Measurements from ENCODE around the gene CHTOP. TPM values are rescaled to one million over a fixed set of nuclear protein-coding genes. Genes with fewer than 3 reads are reported as not detected.

The CHTOP gene
- total RNA-seq, 1 donor from 2014 or later: 47.9 TPM

GRCh38 chr1:153677718-153678518, 44.1 kb downstream of the CHTOP start:
- peaks cover 18% of the 10 kb centered on the region for H3K4me1 Mint-ChIP-seq (ENCODE audit: low read depth)
- H3K27ac Mint-ChIP-seq (ENCODE audit: unreplicated experiment): no peak overlapping the region
- H3K4me3 Mint-ChIP-seq (ENCODE audit: unreplicated experiment): peak overlapping the region; percentile 72
- no peak for DNase-seq (ENCODE audit: low spot score)
- H3K36me3 Mint-ChIP-seq (ENCODE audit: low read depth): no peaks in the 10 kb centered on the region
- no peaks in the 10 kb centered on the region for H3K9me3 Mint-ChIP-seq (ENCODE audit: low read depth)
- peak; percentile 94 for TF ChIP-seq CTCF (IDR thresholded peaks at IDR 0.05)
- peaks cover 33% of the 10 kb centered on the region for H3K27me3 Mint-ChIP-seq (ENCODE audit: low read depth)

- H3K27me3 Mint-ChIP-seq (ENCODE audit: low read depth): peaks cover 35% of the 10 kb centered on the region
- H3K27ac Mint-ChIP-seq (ENCODE audit: unreplicated experiment): no peak within 1 kb of the TSS
- no peaks in the 10 kb centered on the region for H3K9me3 Mint-ChIP-seq (ENCODE audit: low read depth)
- H3K36me3 Mint-ChIP-seq (ENCODE audit: low read depth): no peaks in the 10 kb centered on the region
- peaks cover 18% of the 10 kb centered on the region for H3K4me1 Mint-ChIP-seq (ENCODE audit: low read depth)
- DNase-seq (ENCODE audit: low spot score): no peak
- TF ChIP-seq CTCF (IDR thresholded peaks at IDR 0.05): no peak
- H3K4me3 Mint-ChIP-seq (ENCODE audit: unreplicated experiment): peak within 1 kb of the TSS; percentile 72
Observed at GRCh38 chr1:153678519-153679336, 44.9 kb downstream of the CHTOP start, which contains the start of gene NPR1. TSS of gene NPR1 (plus strand) at chr1:153678688. CDS start at chr1:153679109, 421 bp downstream.

GRCh38 chr1:153679337-153680119, 45.7 kb downstream of the CHTOP start:
- Mint-ChIP-seq H3K36me3 (ENCODE audit: low read depth) (no peaks in the 10 kb centered on the region), H3K9me3 (ENCODE audit: low read depth) (no peaks in the 10 kb centered on the region), H3K4me3 (ENCODE audit: unreplicated experiment) (peak overlapping the region; percentile 36), H3K27me3 (ENCODE audit: low read depth) (peaks cover 39% of the 10 kb centered on the region), H3K27ac (ENCODE audit: unreplicated experiment) (no peak overlapping the region), H3K4me1 (ENCODE audit: low read depth) (peaks cover 18% of the 10 kb centered on the region)
- peak; percentile 56 for TF ChIP-seq CTCF (IDR thresholded peaks at IDR 0.05)
- no peak for DNase-seq (ENCODE audit: low spot score)

- H3K9me3 Mint-ChIP-seq (ENCODE audit: low read depth): no peaks in the 10 kb centered on the region
- H3K4me3 Mint-ChIP-seq (ENCODE audit: unreplicated experiment): peak overlapping the region; percentile 36
- no peak for DNase-seq (ENCODE audit: low spot score)
- TF ChIP-seq CTCF (IDR thresholded peaks at IDR 0.05): no peak
- peaks cover 18% of the 10 kb centered on the region for H3K4me1 Mint-ChIP-seq (ENCODE audit: low read depth)
- H3K36me3 Mint-ChIP-seq (ENCODE audit: low read depth): no peaks in the 10 kb centered on the region
- peaks cover 39% of the 10 kb centered on the region for H3K27me3 Mint-ChIP-seq (ENCODE audit: low read depth)
- H3K27ac Mint-ChIP-seq (ENCODE audit: unreplicated experiment): no peak overlapping the region
Observed at GRCh38 chr1:153680120-153680403, 46.2 kb downstream of the CHTOP start.

GRCh38 chr1:153682730-153683129, 48.9 kb downstream of the CHTOP start:
- Mint-ChIP-seq H3K4me1 (ENCODE audit: low read depth) (peaks cover 15% of the 10 kb centered on the region), H3K27ac (ENCODE audit: unreplicated experiment) (no peak overlapping the region), H3K36me3 (ENCODE audit: low read depth) (no peaks in the 10 kb centered on the region), H3K9me3 (ENCODE audit: low read depth) (no peaks in the 10 kb centered on the region), H3K4me3 (ENCODE audit: unreplicated experiment) (no peak overlapping the region), H3K27me3 (ENCODE audit: low read depth) (peaks cover 47% of the 10 kb centered on the region)
- no peak for TF ChIP-seq CTCF (IDR thresholded peaks at IDR 0.05)
- DNase-seq (ENCODE audit: low spot score): no peak

Measured in chondrocyte (in vitro differentiated cells).